H9 (cell line): ENCODE measurements around the gene NFIX. TPM values are rescaled to one million over a fixed set of nuclear protein-coding genes. Genes with fewer than 3 reads are reported as not detected.

Experiments used
- DNase-seq: peaks from one replicate; pipeline ENCODE4 v3.0.0-alpha.2; 2017
- H2AFZ ChIP-seq: one replicate; pipeline ENCODE4 v1.6.1; 2013; ENCODE audit warnings: mild to moderate bottlenecking, low read length, control low read depth, moderate library complexity
- H2AK5ac ChIP-seq: 2 replicates; pipeline ENCODE4 v1.6.1; 2013; ENCODE audit warnings: low read length, control low read depth, mixed read lengths; ENCODE audit not compliant: insufficient read length
- H2BK120ac ChIP-seq: one replicate; pipeline ENCODE4 v1.6.1; 2013; ENCODE audit warnings: low read depth, mild to moderate bottlenecking, low read length, control low read depth, inconsistent platforms; ENCODE audit not compliant: poor library complexity, severe bottlenecking
- H2BK12ac ChIP-seq: 2 replicates; pipeline ENCODE4 v1.6.1; 2013; ENCODE audit warnings: low read length, control low read depth, mixed read lengths, low read depth; ENCODE audit not compliant: insufficient read length
- H2BK15ac ChIP-seq: 2 replicates; pipeline ENCODE4 v1.6.1; 2013; ENCODE audit warnings: low read depth, low read length, control low read depth
- H2BK20ac ChIP-seq: one replicate; pipeline ENCODE4 v1.6.1; 2013; ENCODE audit warnings: low read depth, mild to moderate bottlenecking, low read length, control low read depth, inconsistent platforms; ENCODE audit not compliant: poor library complexity, severe bottlenecking
- H2BK5ac ChIP-seq: 2 replicates; pipeline ENCODE4 v1.6.1; 2013; ENCODE audit warnings: low read length, control low read depth, mixed read lengths; ENCODE audit not compliant: insufficient read length
- H3K14ac ChIP-seq: 2 replicates; pipeline ENCODE4 v1.6.1; 2013; ENCODE audit warnings: low read length, control low read depth; ENCODE audit not compliant: insufficient read depth
- H3K18ac ChIP-seq: 2 replicates; pipeline ENCODE4 v1.6.1; 2013; ENCODE audit warnings: low read depth, mild to moderate bottlenecking, mixed read lengths, low read length, control low read depth; ENCODE audit not compliant: insufficient read length
- H3K23ac ChIP-seq: 2 replicates; pipeline ENCODE4 v1.6.1; 2013; ENCODE audit warnings: low read length, control low read depth, mixed read lengths, low read depth; ENCODE audit not compliant: insufficient read length
- H3K23me2 ChIP-seq: 2 replicates; pipeline ENCODE4 v1.6.1; 2013; ENCODE audit warnings: low read depth, mild to moderate bottlenecking, mixed read lengths, low read length, control low read depth; ENCODE audit not compliant: insufficient read length, poor library complexity, severe bottlenecking
- H3K27ac ChIP-seq: 2 replicates; pipeline ENCODE4 v1.5.1; 2013; ENCODE audit warnings: low read length, control low read depth, mixed read lengths, low read depth; ENCODE audit not compliant: insufficient read length
- H3K27me3 ChIP-seq: 2 replicates; pipeline ENCODE4 v1.6.1; 2013; ENCODE audit warnings: low read length, control low read depth, inconsistent platforms; ENCODE audit not compliant: insufficient read depth
- H3K4ac ChIP-seq: 2 replicates; pipeline ENCODE4 v1.6.1; 2013; ENCODE audit warnings: low read depth, mild to moderate bottlenecking, control low read depth, inconsistent platforms, low read length, moderate library complexity
- H3K4me1 ChIP-seq: 2 replicates; pipeline ENCODE4 v1.6.1; 2013; ENCODE audit warnings: low read length, control low read depth, inconsistent platforms; ENCODE audit not compliant: insufficient read depth
- H3K4me2 ChIP-seq: 2 replicates; pipeline ENCODE4 v1.6.1; 2013; ENCODE audit warnings: low read length, control low read depth, mixed read lengths; ENCODE audit not compliant: insufficient read length, insufficient read depth
- H3K56ac ChIP-seq: 2 replicates; pipeline ENCODE4 v1.6.1; 2013; ENCODE audit warnings: low read depth, mild to moderate bottlenecking, mixed read lengths, low read length, control low read depth; ENCODE audit not compliant: insufficient read length
- H3K79me1 ChIP-seq: 2 replicates; pipeline ENCODE4 v1.6.1; 2013; ENCODE audit warnings: low read depth, mild to moderate bottlenecking, moderate library complexity, low read length, control low read depth, inconsistent platforms; ENCODE audit not compliant: insufficient read depth, poor library complexity, severe bottlenecking
- H3K79me2 ChIP-seq: 2 replicates; pipeline ENCODE4 v1.6.1; 2013; ENCODE audit warnings: low read length, control low read depth, inconsistent platforms; ENCODE audit not compliant: insufficient read depth
- H3K9ac ChIP-seq: 2 replicates; pipeline ENCODE4 v1.6.1; 2013; ENCODE audit warnings: low read length, control low read depth, mixed read lengths; ENCODE audit not compliant: insufficient read length; ENCODE audit errors: extremely low read depth
- H3K9me3 ChIP-seq: one replicate; pipeline ENCODE4 v1.6.1; 2013; ENCODE audit warnings: low read depth, low read length, inconsistent platforms; ENCODE audit not compliant: control insufficient read depth
- H3T11ph ChIP-seq: one replicate; pipeline ENCODE4 v1.6.1; 2013; ENCODE audit warnings: mild to moderate bottlenecking, low read length, control low read depth, inconsistent platforms
- H4K20me1 ChIP-seq: one replicate; pipeline ENCODE4 v1.6.1; 2013; ENCODE audit not compliant: control insufficient read depth, insufficient read length, insufficient read depth
- H4K5ac ChIP-seq: 2 replicates; pipeline ENCODE4 v1.6.1; 2013; ENCODE audit warnings: low read depth, mild to moderate bottlenecking, mixed read lengths, low read length, control low read depth; ENCODE audit not compliant: insufficient read length
- H4K8ac ChIP-seq: replicated peaks from 2 replicates; pipeline ENCODE4 v1.6.1; 2013; ENCODE audit warnings: low read length, control low read depth, mixed read lengths, low read depth; ENCODE audit not compliant: insufficient read length
- H4K91ac ChIP-seq: 2 replicates; pipeline ENCODE4 v1.6.1; 2013; ENCODE audit warnings: low read depth, mild to moderate bottlenecking, moderate library complexity, mixed read lengths, low read length, control low read depth; ENCODE audit not compliant: insufficient read length
- H3K27ac Mint-ChIP-seq, 3 experiments: 2 replicates in 2 of 3; 3 replicates in 1 of 3; pipeline ENCODE4 v1.8.0; 2020 to 2021; ENCODE audit warnings: mixed read lengths in 3 of 3, mild to moderate bottlenecking in 1 of 3, moderate library complexity in 1 of 3
- H3K27me3 Mint-ChIP-seq: 2 replicates; pipeline ENCODE4 v1.8.0; 2021; ENCODE audit warnings: low read depth, mild to moderate bottlenecking, moderate library complexity, mixed read lengths
- H3K36me3 Mint-ChIP-seq, 3 experiments: 2 replicates in 2 of 3; 3 replicates in 1 of 3; pipeline ENCODE4 v1.8.0; 2020 to 2021; ENCODE audit warnings: low read depth in 3 of 3, mixed read lengths in 3 of 3; ENCODE audit not compliant: insufficient read depth in 1 of 3
- H3K4me1 Mint-ChIP-seq, 2 experiments: 2 replicates each; pipeline ENCODE4 v1.8.0; 2020; ENCODE audit warnings: mixed read lengths in 2 of 2
- H3K4me3 Mint-ChIP-seq, 2 experiments: 2 replicates in 1 of 2; 3 replicates in 1 of 2; pipeline ENCODE4 v1.8.0; 2020 to 2021; ENCODE audit warnings: mild to moderate bottlenecking in 2 of 2, mixed read lengths in 2 of 2, moderate library complexity in 1 of 2
- H3K9me3 Mint-ChIP-seq, 2 experiments: 2 replicates in 1 of 2; 3 replicates in 1 of 2; pipeline ENCODE4 v1.8.0; 2020; ENCODE audit warnings: mild to moderate bottlenecking in 2 of 2, mixed read lengths in 2 of 2, moderate library complexity in 1 of 2
- WGBS: extraction: QIAGEN DNeasy Blood & Tissue Kit; methylation state at CpG from one replicate; pipeline ENCODE4 v1.1.7; 2013; ENCODE audit warnings: missing lambda C conversion rate, low lambda C conversion rate, mixed read lengths; ENCODE audit not compliant: insufficient read length; ENCODE audit errors: extremely low coverage; 5-methylcytosine and 5-hydroxymethylcytosine counted together
- total RNA-seq: library from RNA; stranded (reverse); gene quantifications from 2 replicates; pipeline ENCODE4 v1.2.1, GENCODE V29; 2021
- TF ChIP-seq, protein P1 (sequence below): fragments of 200-600 bp; sonication (generic); conservative IDR thresholded peaks from 3 replicates; pipeline ENCODE4 v1.8.0; 2021; ENCODE audit warnings: antibody characterized with exemption, mild to moderate bottlenecking

NFIX gene
- total RNA-seq, 1 experiment from 2014 or later: 0.31 TPM

DNA sequence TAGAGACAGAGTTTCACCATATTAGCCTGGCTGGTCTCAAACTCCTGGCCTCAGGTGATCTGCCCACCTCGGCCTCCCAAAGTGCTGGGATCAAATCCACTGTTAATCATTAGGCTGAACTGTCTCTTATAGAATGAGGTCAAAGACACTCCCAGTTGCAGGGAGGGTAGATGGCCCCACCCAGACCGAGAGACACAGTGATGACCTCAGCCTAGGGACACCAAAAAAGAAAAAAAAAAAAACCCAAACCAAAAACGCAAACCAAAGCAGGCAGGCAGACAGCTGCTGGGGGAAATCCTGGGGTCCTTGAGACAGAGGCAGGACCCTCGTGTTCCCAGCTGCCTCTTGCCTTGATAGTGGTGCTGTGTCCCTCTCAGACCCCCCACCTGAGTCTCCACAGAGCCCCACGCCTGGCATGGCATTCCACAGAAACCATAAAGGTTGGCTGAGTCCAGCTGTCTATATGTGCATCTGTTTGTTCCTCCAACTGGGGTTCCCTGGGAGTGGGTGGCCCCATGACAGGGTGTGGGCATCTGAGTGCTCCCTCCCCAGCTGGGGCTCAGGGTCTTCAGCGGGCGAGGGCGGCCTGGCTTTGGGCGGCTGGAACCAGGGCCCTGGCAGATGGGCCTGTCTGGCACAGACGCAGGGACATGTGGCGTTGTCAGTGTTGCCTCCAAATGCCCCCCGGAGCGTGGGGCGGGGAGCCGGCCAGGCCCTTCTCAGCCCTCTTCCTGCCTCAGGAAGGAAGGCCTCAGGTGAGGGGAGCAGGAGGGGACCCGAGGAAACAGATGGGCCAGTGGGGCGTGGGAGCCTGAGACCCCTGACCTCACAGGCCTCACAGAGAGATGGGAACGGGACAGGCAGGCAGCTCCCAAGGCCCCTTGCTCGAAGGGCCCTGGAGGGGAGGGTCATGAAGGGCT lies 20.7 kb upstream of the NFIX start:
- no peak overlapping the region for H3K4me3 Mint-ChIP-seq
- Histone ChIP-seq H4K5ac (no peak overlapping the region), H3K18ac (no peak overlapping the region), H3K9ac (no peak overlapping the region), H3K14ac (peak overlapping the region; percentile 46; the same call in 1 of the 2 replicates), H3K79me1 (no peaks in the 10 kb centered on the region), H3K4ac (no peak overlapping the region), H3K9me3 (no peaks in the 10 kb centered on the region), H2AK5ac (no peak overlapping the region), H2BK15ac (no peak overlapping the region), H2BK5ac (no peak overlapping the region), H2BK12ac (no peak overlapping the region), H3K79me2 (no peaks in the 10 kb centered on the region), H3K27me3 (no peaks in the 10 kb centered on the region), H4K8ac (no peak overlapping the region), H3K23me2 (no peaks in the 10 kb centered on the region), H3K23ac (no peak overlapping the region), H2AFZ (no peak overlapping the region), H4K20me1 (no peaks in the 10 kb centered on the region), H4K91ac (no peak overlapping the region), H3K4me1 (no peaks in the 10 kb centered on the region), H3K27ac (no peak overlapping the region), H2BK120ac (no peak overlapping the region), H3K56ac (no peak overlapping the region), H3K4me2 (no peak overlapping the region), H2BK20ac (no peak overlapping the region), H3T11ph (no peak overlapping the region)
- peaks cover 37% of the 10 kb centered on the region for H3K27me3 Mint-ChIP-seq
- H3K9me3 Mint-ChIP-seq: no peaks in the 10 kb centered on the region
- H3K4me1 Mint-ChIP-seq: 0 out of 4 replicates have a peak, but pooled peaks cover 0 to 4% of the 10 kb centered on the region in 2 experiments
- DNase-seq: no peak
- WGBS: no CpG with 5 or more reads among the region's 19 CpGs
- TF ChIP-seq, protein P1, sequence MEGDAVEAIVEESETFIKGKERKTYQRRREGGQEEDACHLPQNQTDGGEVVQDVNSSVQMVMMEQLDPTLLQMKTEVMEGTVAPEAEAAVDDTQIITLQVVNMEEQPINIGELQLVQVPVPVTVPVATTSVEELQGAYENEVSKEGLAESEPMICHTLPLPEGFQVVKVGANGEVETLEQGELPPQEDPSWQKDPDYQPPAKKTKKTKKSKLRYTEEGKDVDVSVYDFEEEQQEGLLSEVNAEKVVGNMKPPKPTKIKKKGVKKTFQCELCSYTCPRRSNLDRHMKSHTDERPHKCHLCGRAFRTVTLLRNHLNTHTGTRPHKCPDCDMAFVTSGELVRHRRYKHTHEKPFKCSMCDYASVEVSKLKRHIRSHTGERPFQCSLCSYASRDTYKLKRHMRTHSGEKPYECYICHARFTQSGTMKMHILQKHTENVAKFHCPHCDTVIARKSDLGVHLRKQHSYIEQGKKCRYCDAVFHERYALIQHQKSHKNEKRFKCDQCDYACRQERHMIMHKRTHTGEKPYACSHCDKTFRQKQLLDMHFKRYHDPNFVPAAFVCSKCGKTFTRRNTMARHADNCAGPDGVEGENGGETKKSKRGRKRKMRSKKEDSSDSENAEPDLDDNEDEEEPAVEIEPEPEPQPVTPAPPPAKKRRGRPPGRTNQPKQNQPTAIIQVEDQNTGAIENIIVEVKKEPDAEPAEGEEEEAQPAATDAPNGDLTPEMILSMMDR: no peak
- H3K27ac Mint-ChIP-seq: no peak overlapping the region
- H3K36me3 Mint-ChIP-seq: no peaks in the 10 kb centered on the region; a peak in 1 of 7 replicates
